Left lobe of liver (tissue), 2 donors: ENCODE measurements around the gene TACC2. TPM values are rescaled to one million over a fixed set of nuclear protein-coding genes. Genes with fewer than 3 reads are reported as not detected.

Experiments used
- ATAC-seq: fragments of 200-7000 bp; cut with Tn5 transposase; one replicate; pipeline ENCODE4 v1.9.1; 2020; ENCODE audit warnings: mild to moderate bottlenecking, moderate library complexity
- DNase-seq: peaks from one replicate; pipeline ENCODE4 v3.0.0-alpha.2; 2020; ENCODE audit warnings: low spot score
- total RNA-seq: library from RNA; stranded (reverse); gene quantifications from one replicate; pipeline ENCODE4 v1.2.1, GENCODE V29; 2021
- donor health status: DM: no; HTN: no; CAD: no; lungs with moderate emphysema.
- donor health status: DM: no; HTN: yes; CAD: no.

The TACC2 gene
- total RNA-seq, 1 donor from 2014 or later, result 21.5 TPM

DNA sequence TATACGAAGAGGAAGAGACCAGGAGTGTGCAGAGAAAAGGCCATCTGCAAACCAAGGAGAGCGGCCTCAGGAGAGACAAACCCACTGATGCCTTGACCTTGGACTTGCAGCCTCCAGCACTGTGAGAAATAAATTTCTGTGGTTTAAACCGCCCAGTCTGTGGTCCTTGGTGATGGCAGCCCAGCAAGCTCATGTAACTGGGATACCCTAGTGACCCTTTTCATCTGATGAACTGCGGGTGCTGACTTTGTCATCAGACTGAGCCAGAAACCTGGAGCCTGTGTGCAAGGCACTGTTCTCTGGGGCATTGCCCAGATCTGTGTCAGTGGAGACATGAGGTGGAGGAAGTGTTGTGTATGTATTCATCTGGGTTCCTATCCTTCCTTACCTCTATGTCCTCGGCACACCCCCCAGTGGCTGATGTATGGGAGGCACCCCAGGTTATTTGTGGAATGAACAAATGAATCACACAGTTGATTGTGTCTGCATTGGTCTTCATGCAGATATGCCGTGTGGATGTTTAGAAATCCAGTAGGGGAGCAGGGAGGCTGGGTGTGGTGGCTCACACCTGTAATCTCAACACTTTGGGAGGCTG is 217.6 kb downstream of the TACC2 start:
- no peak for DNase-seq
- ATAC-seq, result no peak

GRCh38 chr10:122207163-122207562 is 218.2 kb downstream of the TACC2 start:
- DNase-seq (no peak), ATAC-seq (no peak)

GRCh38 chr10:122207596-122207995 is 218.6 kb downstream of the TACC2 start:
- DNase-seq, result no peak
- no peak for ATAC-seq

DNA sequence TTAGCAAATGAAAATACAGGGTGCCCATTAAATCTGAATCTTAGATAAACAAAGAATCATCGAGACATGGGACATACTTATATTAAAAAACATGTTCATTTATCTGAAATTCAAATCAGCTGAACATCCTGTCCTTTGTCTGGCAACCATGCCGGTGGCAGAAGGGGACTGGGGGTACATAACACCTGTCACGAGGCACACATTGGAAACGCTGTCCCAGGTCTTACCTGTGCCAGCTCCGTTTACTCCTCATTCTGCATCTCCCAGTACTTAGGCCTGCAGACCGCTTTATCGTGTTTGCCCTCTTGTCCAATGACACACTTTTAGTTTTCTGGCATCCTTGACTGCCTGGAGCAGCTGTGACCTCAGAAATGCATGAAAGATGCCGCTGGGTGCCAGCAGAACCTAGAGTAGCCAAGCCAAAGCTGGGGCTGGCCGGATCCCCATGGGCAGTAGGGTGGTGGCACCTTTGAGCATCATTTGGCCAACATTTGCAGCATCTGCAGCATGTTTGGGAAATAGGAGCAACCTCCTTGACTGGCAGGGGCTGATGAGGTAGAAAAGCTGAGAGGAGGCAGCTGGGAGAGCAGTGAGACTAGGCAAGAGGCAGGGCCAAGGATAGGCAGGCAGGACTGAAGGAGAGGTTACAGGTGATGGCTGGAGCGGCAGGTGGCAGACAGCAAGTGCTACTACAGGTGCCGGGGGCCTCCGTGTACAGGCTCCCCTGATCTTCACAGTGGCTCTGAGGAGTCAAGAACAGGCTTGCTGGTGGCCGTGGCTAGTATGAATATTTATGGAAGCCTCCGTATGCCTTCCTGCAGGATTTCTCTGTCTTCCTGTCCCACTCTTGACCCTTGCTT is 219.8 kb downstream of the TACC2 start:
- no peak for ATAC-seq

DNA sequence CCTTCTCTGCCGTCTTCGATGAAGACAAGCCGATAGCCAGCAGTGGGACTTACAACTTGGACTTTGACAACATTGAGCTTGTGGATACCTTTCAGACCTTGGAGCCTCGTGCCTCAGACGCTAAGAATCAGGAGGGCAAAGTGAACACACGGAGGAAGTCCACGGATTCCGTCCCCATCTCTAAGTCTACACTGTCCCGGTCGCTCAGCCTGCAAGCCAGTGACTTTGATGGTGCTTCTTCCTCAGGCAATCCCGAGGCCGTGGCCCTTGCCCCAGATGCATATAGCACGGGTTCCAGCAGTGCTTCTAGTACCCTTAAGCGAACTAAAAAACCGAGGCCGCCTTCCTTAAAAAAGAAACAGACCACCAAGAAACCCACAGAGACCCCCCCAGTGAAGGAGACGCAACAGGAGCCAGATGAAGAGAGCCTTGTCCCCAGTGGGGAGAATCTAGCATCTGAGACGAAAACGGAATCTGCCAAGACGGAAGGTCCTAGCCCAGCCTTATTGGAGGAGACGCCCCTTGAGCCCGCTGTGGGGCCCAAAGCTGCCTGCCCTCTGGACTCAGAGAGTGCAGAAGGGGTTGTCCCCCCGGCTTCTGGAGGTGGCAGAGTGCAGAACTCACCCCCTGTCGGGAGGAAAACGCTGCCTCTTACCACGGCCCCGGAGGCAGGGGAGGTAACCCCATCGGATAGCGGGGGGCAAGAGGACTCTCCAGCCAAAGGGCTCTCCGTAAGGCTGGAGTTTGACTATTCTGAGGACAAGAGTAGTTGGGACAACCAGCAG is 221.7 kb downstream of the TACC2 start:
- DNase-seq (no peak), ATAC-seq (no peak)

More for the DNA sequence above, 219.8 kb downstream of the TACC2 start:
- no peak for DNase-seq

GRCh38 chr10:122213364-122213763 is 224.4 kb downstream of the TACC2 start:
- ATAC-seq, result no peak

DNA sequence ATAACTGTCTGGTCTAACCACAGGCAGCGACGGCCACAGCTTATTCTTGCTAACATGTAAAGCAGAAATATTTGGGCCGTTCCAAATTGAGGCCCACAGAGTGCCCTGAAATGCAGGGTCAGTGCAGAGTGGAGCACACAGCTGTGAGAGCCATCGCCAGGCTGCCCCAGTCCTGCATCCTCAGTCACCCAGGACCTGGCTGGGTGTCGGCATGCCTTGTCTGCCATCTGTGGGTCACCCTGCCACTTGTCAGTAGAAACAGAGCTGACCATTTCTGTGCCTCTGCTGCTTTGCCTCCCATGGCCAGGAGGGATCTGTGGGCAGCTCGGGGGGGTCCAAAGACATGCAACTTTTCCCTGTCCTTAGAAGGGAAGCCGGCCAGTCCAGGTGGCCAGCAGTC is 224.8 kb downstream of the TACC2 start:
- peak; percentile 33 for ATAC-seq
- DNase-seq, result no peak

More at GRCh38 chr10:122213364-122213763, 224.4 kb downstream of the TACC2 start:
- no peak for DNase-seq

- no peak for DNase-seq
- no peak for ATAC-seq
These were observed 227.1 kb downstream of the TACC2 start for GRCh38 chr10:122216047-122216446.

DNA sequence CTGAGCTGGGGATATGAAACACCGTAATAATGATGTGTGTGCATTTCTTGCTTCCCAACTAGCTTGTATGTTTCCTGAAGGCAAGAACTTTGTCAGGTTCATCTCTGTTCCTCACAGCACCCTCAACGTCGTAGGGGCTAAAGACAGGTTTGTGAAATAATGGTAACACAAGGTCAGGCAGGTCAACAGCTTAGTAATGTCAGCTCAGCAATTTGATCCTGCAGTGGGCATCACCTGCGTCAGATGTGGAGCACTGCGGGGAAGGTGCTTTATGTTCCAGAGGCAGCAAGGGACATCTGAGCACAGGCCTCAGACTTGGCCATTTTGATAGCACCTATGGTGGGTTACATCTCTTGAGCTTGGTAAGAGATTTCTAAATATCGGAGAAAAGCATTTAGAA is 230.4 kb downstream of the TACC2 start:
- DNase-seq, result no peak
- ATAC-seq, result no peak

DNA sequence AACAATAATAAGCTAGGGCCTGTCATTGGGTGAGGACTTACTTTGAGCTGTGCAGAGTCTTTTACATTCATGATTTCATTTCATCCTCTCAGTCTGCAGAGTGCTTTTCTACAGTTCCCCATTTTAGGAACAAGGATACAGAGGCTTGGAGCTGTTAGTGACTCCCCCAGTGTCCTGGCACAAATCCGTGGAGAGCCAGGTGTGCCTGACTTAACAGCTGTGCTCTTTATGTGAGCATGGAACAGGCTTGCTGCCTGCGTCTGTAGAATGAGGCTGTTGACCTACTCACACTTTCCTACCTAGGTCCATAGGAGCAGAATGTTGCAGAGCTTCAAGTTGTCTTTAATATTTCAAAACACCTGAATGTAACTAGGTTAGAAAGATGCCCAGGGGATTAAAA is 231.8 kb downstream of the TACC2 start:
- DNase-seq (no peak), ATAC-seq (no peak)

- no peak for ATAC-seq
These were observed 233.0 kb downstream of the TACC2 start for GRCh38 chr10:122221958-122222357.

DNA sequence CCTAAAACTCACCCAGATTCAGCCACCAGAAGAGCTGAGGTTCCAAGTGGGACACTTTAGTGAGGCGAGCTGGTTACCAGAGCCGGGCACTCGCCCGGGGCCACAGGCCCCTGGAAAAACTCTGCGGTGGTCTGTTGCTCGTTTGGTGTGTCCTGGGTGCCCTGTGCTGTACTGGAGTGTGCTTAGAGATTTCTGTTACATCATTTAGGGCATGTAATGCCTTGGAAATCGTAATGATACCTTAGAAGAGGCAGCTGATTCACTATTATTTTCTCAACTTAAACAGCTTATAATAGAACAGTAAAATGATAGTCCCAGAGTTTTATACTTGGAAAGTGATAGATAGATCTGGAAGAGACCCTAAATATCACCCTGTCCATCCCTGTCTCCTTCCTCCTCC is 233.7 kb downstream of the TACC2 start:
- DNase-seq (no peak), ATAC-seq (no peak)

More at GRCh38 chr10:122221958-122222357, 233.0 kb downstream of the TACC2 start:
- DNase-seq, result no peak

DNA sequence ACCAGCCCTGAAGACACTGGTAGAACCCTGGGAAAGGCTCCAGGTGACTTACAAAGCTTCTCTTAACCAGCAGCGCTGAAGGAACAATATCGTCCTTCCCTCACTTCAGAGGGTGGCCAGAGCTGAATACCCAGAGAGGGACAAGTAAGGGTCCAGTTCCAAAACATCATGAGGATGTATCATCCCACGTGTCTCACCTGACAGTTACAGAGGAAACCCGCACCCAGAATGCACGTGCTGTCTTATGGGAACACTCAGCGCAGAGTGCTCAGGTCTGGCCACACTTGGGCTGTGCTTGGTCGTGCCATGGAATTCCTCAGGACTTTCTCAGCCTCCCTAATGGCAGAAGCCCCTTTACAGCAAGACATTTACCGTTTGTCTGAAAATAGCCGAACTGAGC is 235.2 kb downstream of the TACC2 start:
- DNase-seq, result no peak
- ATAC-seq, result no peak

DNA sequence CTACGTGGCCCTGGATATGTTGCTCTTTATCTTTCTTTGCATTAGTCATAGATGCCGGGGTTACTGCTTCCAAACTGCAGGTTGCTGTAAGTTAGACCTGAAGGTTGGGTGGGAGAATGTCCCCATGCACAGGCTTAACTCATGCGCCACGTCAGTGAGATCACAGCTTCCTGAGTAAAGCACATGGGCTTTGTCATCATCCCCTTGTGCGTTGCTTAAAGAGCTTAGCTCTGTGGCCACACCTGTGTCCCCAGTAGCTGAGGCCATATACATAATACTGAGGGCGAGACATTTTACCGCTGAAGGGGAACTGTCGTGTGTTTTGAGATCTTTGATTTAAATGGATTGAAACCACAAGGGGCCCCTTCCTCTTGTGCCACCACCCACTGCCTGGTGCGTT is 236.4 kb downstream of the TACC2 start:
- no peak for ATAC-seq
- DNase-seq, result no peak

DNA sequence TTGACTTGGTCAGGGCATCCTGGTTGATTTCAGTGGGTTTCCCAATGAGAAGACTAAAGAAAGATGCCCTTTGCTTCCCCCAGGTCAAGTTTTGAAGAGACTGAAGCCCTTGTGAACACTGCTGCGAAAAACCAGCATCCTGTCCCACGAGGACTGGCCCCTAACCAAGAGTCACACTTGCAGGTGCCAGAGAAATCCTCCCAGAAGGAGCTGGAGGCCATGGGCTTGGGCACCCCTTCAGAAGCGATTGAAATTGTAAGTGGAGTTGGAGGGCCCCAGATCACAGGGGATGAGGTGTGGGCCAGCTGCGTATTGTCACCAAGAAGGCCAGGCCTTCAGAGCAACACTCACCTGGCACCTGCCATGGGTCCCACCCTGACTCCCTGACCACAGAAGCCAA is 238.8 kb downstream of the TACC2 start:
- DNase-seq, result no peak
- no peak for ATAC-seq

- DNase-seq, result no peak
- no peak for ATAC-seq
These were observed 240.7 kb downstream of the TACC2 start for GRCh38 chr10:122229666-122230065.

DNA sequence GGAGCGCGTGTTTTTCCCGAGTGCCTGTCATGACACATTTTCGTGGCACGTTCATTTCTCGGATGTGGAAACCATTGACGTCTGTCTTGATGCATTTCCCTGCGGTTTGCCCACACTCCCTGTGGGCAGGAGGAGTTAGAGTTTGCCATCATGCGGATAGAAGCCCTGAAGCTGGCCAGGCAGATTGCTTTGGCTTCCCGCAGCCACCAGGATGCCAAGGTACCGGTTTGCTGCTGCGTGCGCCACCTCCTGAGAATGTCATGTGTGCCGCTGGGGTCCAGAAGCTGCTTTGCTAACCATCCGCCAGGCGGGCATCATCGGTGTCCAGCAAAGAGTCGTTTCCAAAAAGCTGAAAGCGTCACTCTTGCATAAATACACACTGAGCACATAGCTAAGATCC is 241.3 kb downstream of the TACC2 start:
- DNase-seq (no peak), ATAC-seq (no peak)

DNA sequence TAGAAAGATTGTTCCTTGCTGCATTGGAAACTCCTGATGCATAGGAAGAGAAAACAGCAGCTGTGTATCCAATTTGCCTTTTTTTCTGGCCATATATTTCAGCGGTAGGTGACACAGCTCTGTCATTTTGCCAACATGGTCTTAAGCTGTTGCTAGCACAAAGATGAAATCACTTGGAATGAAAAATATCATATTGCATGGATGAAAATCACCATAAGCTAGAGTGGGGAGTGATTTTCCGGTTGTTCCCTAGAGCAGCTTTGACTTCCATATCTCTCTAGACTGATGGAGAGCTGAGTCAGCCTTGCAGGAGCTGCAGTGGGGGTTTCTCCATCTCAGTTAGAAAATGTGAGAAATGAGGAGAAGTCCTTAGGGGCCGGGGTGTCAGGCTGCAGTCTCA is 243.8 kb downstream of the TACC2 start:
- DNase-seq (no peak), ATAC-seq (no peak)

DNA sequence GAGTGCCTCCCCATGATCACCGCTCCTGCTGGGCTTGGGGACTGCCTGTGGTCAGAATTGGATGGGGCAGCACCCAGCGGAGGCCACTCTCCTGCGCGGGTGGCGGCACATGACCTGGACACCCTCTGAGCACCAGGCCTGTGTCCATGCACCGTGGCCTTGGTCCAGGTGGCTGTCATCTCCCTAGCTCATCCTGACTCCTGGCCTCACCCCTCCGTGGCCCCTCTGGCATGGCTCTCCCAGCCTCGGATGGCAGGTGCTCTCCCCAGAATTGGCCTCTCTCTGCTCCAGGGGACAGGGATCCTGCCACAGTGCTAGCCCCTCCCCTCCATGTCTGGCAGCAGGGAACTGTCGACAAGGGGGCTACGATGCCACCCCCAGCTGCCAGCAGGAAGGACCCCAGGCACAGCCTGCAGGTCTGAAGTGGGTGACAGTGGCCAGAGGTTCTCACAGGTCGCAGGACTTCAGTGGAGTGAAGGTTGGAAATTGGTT is 244.9 kb downstream of the TACC2 start:
- DNase-seq (no peak), ATAC-seq (no peak)

DNA sequence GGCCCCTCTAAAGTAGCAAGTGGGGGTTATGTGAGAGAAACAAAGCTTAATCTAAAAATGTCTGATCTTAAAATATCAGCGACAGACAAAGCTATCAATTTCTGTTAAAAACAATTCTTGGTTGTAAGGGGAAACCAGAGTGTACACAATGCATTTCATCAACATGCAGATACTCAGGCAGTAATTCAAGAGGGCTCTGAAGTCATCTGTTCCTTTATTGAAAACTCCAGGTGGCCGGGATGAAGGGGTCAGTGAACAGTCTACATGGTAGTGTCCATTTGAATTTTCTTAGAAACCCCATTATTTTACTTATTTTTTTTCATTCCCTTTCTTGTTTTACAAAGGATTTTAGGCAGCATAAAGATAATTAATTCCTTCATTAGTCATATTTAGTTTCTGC is 245.5 kb downstream of the TACC2 start:
- DNase-seq (no peak), ATAC-seq (no peak)

GRCh38 chr10:122236690-122237306 is 247.8 kb downstream of the TACC2 start:
- no peak for ATAC-seq
- DNase-seq, result no peak
